Measurements from ENCODE around the gene TBCE.

- TF ChIP-seq, protein P1, sequence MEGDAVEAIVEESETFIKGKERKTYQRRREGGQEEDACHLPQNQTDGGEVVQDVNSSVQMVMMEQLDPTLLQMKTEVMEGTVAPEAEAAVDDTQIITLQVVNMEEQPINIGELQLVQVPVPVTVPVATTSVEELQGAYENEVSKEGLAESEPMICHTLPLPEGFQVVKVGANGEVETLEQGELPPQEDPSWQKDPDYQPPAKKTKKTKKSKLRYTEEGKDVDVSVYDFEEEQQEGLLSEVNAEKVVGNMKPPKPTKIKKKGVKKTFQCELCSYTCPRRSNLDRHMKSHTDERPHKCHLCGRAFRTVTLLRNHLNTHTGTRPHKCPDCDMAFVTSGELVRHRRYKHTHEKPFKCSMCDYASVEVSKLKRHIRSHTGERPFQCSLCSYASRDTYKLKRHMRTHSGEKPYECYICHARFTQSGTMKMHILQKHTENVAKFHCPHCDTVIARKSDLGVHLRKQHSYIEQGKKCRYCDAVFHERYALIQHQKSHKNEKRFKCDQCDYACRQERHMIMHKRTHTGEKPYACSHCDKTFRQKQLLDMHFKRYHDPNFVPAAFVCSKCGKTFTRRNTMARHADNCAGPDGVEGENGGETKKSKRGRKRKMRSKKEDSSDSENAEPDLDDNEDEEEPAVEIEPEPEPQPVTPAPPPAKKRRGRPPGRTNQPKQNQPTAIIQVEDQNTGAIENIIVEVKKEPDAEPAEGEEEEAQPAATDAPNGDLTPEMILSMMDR (IDR thresholded peaks at IDR 0.05) = no peak
- peak; percentile 14 to 77 for TF ChIP-seq POLR2A (IDR thresholded peaks at IDR 0.05)
Observed at GRCh38 chr1:235327559-235328270, 39.5 kb upstream of the TBCE start, which contains the start of gene ARID4B.
